BJ (cell line): ENCODE measurements around the gene UROC1. TPM values are rescaled to one million over a fixed set of nuclear protein-coding genes. Genes with fewer than 3 reads are reported as not detected.
A peak's percentile ranks its signal among the peaks of the same experiment; 100 is the strongest.

ENCODE experiments used
- CTCF ChIA-PET: fragments of 350-600 bp; formaldehyde crosslinking; extraction: SDS; loops from one replicate; lab custom pipeline; 2021; ENCODE audit warnings: antibody characterized with exemption, inconsistent platforms; lab: Yijun Ruan, JAX
- POLR2A ChIA-PET: fragments of 300-600 bp; sonication (Branson Sonifier 250); formaldehyde crosslinking; extraction: SDS; loops from one replicate; lab custom pipeline; 2021; ENCODE audit warnings: antibody characterized with exemption; lab: Charles Lee
- DNase-seq: peaks from one replicate; pipeline ENCODE4 v3.0.0-alpha.2; 2011; ENCODE audit warnings: low read depth
- H3K27me3 ChIP-seq: 2 replicates; pipeline ENCODE4 v1.6.0; 2011; ENCODE audit warnings: low read length; ENCODE audit not compliant: control insufficient read depth, insufficient read depth
- H3K36me3 ChIP-seq: 2 replicates; pipeline ENCODE4 v1.5.1; 2011; ENCODE audit warnings: low read length; ENCODE audit not compliant: control insufficient read depth, insufficient read depth
- H3K4me3 ChIP-seq: 2 replicates; pipeline ENCODE4 v1.5.1; 2011; ENCODE audit warnings: low read depth, mild to moderate bottlenecking, control low read depth, low read length
- polyA plus RNA-seq: library from polyadenylated mRNA; depleted of rRNA; stranded (reverse); fragments of >200 nt; gene quantifications from 2 replicates; pipeline ENCODE4 v1.2.3, GENCODE V29; 2011
- TF ChIP-seq, protein P1 (sequence below): IDR thresholded peaks from 2 replicates; pipeline ENCODE4 v1.5.1; 2011; ENCODE audit warnings: low read depth, mild to moderate bottlenecking, control low read depth, inconsistent platforms, low read length, moderate library complexity; ENCODE audit not compliant: insufficient read depth

The UROC1 gene
- polyA plus RNA-seq, 1 experiment, result not detected

DNA sequence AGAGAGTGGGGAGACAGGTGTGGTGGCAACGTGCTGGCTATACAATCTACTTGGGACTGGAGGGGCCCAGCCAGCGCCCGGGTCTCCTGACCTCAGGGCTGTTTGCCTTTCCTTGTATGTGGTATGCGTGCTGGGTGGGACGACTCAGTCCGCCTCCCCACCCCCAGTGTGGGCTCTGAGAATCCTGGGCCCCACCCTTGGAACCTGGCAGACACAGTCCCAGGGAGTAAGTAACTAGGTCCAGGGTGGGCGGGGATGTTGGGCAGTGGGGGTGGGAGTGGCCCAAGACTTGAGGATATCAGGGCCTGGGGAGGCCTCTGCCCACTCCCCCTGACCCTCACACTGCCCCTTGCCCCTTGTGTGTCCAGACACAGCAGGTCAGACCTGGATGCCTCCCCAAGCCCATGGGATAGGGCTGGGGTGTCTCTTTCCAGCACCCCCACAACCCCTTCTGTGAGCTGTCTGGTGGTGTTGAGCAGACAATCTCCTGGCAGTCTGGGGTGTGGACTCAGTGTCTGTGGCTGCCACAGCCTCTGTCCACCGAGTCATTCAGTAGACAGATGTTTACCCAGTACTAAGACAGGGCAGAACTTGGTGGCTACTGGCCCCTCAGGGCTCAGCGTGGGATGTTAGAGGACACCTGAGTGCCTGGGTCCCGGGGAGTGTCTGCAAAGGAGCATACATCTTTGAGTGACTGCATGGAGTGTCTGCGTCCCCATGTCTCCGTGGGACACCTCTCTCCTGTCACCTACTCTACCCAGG is 7.7 kb upstream of the UROC1 start:
- no peak for DNase-seq
- POLR2A ChIA-PET, result no interaction called here
- Histone ChIP-seq H3K27me3 (peaks cover 14% of the 10 kb centered on the region), H3K36me3 (no peaks in the 10 kb centered on the region), H3K4me3 (no peak overlapping the region)
- CTCF ChIA-PET, result interaction anchor here (1.8 kb wide), 1 partner anchor 1022 kb away, joined by 6 read pairs; no protein-coding TSS in a partner anchor
- TF ChIP-seq, protein P1, sequence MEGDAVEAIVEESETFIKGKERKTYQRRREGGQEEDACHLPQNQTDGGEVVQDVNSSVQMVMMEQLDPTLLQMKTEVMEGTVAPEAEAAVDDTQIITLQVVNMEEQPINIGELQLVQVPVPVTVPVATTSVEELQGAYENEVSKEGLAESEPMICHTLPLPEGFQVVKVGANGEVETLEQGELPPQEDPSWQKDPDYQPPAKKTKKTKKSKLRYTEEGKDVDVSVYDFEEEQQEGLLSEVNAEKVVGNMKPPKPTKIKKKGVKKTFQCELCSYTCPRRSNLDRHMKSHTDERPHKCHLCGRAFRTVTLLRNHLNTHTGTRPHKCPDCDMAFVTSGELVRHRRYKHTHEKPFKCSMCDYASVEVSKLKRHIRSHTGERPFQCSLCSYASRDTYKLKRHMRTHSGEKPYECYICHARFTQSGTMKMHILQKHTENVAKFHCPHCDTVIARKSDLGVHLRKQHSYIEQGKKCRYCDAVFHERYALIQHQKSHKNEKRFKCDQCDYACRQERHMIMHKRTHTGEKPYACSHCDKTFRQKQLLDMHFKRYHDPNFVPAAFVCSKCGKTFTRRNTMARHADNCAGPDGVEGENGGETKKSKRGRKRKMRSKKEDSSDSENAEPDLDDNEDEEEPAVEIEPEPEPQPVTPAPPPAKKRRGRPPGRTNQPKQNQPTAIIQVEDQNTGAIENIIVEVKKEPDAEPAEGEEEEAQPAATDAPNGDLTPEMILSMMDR, result no peak

DNA sequence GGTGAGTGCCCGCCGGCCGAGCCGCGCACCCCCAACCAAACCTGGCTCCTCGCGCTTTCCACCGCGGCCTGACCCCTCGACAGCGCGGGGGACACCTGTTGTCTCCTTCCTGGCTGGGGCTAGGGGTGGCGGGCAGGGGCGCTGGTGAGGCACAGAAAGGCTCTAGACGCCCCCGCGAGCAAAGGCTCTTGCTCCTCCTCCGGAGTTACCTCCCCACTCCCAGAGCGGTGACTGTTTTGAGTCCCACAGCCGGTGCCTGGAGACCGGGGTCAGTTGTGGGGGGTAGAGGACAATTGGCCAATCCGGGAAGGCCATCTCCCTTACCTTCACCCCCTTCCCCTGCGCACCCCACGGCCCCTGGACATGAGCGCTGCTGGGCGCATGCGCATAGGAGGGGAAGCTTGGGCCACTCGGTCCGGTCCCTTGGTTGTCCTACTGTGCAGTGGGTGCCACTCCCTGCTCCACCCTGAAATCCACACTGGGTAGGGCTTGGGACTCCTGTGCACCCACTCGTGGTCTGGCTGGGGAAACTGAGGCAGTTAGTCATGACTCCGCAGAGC is 6.9 kb upstream of the UROC1 start:
- POLR2A ChIA-PET, result no interaction called here
- Histone ChIP-seq H3K4me3 (peak overlapping the region; percentile 10; the same call in 1 of the 2 replicates), H3K27me3 (peaks cover 14% of the 10 kb centered on the region), H3K36me3 (no peaks in the 10 kb centered on the region)
- TF ChIP-seq, protein P1, result no peak
- CTCF ChIA-PET, result interaction anchor here (1.8 to 2.8 kb wide), 3 partner anchors 155 to 1022 kb away, joined by 6 to 30 read pairs (median 9); no protein-coding TSS in a partner anchor
- DNase-seq, result no peak

GRCh38 chr3:126523745-126524428 is 6.3 kb upstream of the UROC1 start, which contains the start of gene CHST13:
Gene CHST13 (plus strand): TSS chr3:126524155. CDS start chr3:126524333, 178 bp downstream.
- H3K36me3 ChIP-seq, result no peaks in the 10 kb centered on the region
- no peak for DNase-seq
- ChIA-PET CTCF (interaction anchor here (0.8 to 2.8 kb wide), 9 partner anchors 12 to 1022 kb away, joined by 3 to 30 read pairs (median 6); no protein-coding TSS in a partner anchor), POLR2A (no interaction called here)
- H3K27me3 ChIP-seq, result peaks cover 14% of the 10 kb centered on the region
- TF ChIP-seq, protein P1, result no peak
- H3K4me3 ChIP-seq, result peak within 1 kb of the TSS; percentile 10; the same call in 1 of the 2 replicates

DNA sequence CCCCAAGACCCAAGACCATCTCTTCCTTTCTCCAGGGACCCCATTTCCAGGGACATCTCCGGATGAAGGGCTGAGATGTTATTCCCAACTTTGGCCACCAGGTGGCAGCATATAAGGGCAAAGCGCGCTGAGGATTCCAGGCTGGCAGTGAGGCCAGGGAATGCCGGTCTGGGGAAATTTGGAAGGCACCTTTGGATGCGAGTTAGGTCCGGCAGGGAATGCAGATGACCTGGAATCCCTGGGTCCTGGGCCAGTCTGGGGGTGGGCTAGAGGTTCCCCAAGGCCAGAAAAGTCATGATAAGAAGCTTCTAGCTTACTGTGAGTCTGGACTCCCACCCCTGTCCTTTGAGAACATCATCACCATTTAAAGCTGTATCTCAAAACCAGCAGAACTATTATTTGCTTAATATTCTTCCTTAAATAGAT is 4.8 kb upstream of the UROC1 start:
- Histone ChIP-seq H3K4me3 (no peak overlapping the region), H3K36me3 (no peaks in the 10 kb centered on the region), H3K27me3 (peaks cover 15% of the 10 kb centered on the region)
- CTCF ChIA-PET, result interaction anchor here (0.6 to 2.8 kb wide), 25 partner anchors 9 to 1030 kb away, joined by 3 to 30 read pairs (median 3); partner anchors contain the start of gene TXNRD3
- POLR2A ChIA-PET, result no interaction called here
- DNase-seq, result no peak
- TF ChIP-seq, protein P1, result peak; percentile 88
